ENCODE data around the gene TMEM131L.
A peak's percentile ranks its signal among the peaks of the same experiment; 100 is the strongest.
"Not testable (repeated sequence)": the region's sequence is repeated elsewhere in the genome, so short reads cannot be mapped to it uniquely, and the experiment has no call there.

TMEM131L gene

GRCh38 chr4:153661908-153662307 lies 195.7 kb downstream of the TMEM131L start:
- DNase-seq = no peak

GRCh38 chr4:153663667-153664066 lies 197.5 kb downstream of the TMEM131L start:
- no peak for DNase-seq

GRCh38 chr4:153666505-153666904 lies 200.3 kb downstream of the TMEM131L start:
- DNase-seq = not testable (repeated sequence)

- DNase-seq = no peak
Measured at GRCh38 chr4:153668647-153669046, 202.5 kb downstream of the TMEM131L start.

GRCh38 chr4:153669838-153670237 lies 203.7 kb downstream of the TMEM131L start:
- no peak for DNase-seq

GRCh38 chr4:153676486-153676885 lies 210.3 kb downstream of the TMEM131L start:
- DNase-seq = peak; percentile 44

- DNase-seq = peak; percentile 93
Measured at GRCh38 chr4:153676984-153677383, 210.8 kb downstream of the TMEM131L start.

- peak; percentile 51 for DNase-seq
Measured at GRCh38 chr4:153679486-153679885, 213.3 kb downstream of the TMEM131L start.

- no peak for DNase-seq
Measured at GRCh38 chr4:153683763-153684181, 217.6 kb downstream of the TMEM131L start.

- peak; percentile 84 for DNase-seq
Measured at GRCh38 chr4:153684182-153684970, 218.2 kb downstream of the TMEM131L start, which contains the start of gene TLR2. Gene TLR2, plus strand, starts transcription at chr4:153684280. Its CDS starts 18,628 bp downstream, at chr4:153702908.

GRCh38 chr4:153684971-153685371 lies 218.8 kb downstream of the TMEM131L start:
- DNase-seq = no peak
